CD4-positive, alpha-beta T cell treated with Interleukin-15 for 1 hour (primary cell): Measurements from ENCODE around the gene AFP.

ENCODE experiments used
- DNase-seq: peaks from one replicate; pipeline ENCODE4 v3.0.0-alpha.2; 2020

AFP gene

DNA sequence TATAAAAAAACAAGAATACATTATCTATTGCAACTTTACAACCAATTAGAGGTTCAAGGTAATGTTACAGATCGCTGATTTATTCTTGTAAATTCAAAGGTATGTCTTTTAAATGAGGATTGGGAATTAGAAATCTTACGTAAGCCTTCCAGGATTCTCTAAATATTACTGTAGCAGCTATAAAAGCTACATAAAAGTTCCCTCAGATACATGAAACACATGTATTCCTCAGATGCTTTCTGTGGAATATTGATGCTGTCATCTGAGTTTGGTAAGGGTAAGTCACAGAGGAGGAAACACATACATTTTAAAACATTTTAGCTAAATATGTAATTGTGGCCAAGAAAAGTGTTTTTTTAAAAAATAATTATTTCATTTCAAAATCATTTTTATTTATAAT, 3.4 kb downstream of the AFP start:
- no peak for DNase-seq

DNA sequence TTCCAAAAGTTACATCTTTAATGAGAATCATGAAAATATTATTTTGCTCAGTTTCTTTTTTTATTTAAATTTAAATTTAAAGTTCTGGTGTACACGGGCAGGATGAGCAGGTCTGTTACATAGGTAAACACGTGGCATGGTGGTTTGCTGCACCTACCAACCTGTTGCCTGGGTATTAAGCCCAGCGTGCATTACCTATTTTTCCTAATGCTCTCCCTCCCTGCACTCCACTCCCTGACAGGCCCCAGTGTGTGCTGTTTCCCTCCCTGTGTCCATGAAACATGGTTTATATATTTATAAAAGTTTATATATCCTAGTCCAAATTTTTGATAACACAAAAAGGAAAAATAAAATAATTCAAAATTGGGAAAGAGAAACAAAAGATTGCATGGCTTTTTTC, 4.0 kb downstream of the AFP start:
- DNase-seq = no peak

DNA sequence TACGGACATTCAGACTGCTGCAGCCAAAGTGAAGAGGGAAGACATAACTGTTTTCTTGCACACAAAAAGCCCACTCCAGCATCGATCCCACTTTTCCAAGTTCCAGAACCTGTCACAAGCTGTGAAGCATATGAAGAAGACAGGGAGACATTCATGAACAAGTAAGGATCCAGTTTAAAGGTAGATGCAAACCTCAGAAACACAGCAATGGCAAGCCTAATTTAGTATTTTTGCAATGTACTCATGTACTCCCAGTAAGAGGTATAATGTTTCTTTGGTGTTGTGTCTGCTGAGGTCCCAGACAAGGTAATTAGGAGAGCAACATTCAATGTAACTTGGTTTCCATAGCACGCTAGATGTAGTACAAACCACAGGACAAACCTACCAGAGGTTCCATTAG, 4.6 kb downstream of the AFP start:
- no peak for DNase-seq

DNA sequence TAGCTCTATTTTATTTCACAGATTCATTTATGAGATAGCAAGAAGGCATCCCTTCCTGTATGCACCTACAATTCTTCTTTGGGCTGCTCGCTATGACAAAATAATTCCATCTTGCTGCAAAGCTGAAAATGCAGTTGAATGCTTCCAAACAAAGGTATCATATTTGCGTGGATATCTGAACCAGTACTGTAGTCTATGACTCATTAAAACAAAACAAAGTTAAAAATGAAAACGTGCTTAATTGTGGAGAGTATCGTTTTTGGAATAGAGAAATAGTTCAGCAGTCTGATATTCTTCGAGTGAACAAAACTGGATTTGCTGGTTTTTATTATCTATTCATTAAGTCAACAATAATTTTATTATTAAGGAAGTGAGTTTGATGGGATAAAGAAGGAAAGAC, 6.3 kb downstream of the AFP start:
- no peak for DNase-seq

DNA sequence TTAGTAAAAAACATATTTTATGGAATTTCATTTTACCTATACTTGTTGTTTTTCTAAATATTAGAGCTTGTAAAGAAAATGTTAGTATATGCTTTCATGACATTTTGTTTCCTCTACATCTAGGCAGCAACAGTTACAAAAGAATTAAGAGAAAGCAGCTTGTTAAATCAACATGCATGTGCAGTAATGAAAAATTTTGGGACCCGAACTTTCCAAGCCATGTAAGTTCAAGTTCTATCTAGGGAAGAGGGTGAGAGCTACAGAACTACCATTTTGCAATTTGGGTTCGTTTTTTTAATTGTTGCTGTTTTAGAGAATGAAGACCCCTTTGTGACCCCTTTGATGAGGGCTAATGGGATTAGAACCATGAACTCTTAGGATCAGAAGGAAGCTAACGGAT, 7.2 kb downstream of the AFP start:
- no peak for DNase-seq

DNA sequence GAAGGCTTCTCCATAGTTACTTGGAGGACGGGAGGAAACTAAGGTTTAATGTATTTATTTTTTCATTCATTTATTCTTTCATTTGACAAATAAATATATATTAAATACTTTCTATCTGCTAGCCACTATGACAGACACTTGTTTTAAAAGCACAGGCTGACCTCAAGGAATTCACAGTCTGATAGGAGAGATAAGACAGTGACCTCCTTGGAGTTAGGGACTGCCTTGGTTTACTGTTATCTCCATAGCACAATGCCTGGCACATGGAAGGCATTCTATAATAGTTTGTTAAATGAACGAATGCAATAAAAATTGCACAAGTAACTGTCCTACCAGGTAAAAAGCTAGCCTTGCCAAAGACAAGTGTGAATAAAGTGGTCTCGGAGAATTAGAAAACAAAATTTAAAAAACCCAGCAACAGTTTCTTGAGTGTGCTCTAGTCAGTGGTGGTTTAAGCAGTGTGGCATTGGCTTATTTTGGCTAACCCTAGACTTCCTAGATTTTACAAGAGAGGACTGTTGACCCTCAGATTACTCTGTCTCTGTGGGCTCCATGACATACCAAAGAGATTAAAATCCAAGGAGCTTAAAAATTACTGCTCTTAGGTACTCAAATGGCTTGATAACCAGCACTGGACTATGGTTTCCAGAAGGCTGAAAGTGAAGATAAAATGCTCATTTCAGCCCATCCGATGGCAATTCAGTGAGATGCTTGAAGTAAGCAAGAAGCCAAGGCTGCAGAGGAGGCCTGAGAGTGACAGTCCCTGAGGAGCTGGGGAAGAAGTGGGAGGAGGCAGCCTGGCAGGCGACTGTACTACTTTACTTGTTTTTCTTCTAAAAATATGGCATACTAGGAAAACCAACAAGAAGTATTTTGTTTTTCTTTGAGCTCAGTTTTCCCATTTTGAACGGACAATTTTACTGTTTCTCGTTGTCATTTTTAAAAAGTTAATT, 9.6 kb downstream of the AFP start:
- no peak for DNase-seq

DNA sequence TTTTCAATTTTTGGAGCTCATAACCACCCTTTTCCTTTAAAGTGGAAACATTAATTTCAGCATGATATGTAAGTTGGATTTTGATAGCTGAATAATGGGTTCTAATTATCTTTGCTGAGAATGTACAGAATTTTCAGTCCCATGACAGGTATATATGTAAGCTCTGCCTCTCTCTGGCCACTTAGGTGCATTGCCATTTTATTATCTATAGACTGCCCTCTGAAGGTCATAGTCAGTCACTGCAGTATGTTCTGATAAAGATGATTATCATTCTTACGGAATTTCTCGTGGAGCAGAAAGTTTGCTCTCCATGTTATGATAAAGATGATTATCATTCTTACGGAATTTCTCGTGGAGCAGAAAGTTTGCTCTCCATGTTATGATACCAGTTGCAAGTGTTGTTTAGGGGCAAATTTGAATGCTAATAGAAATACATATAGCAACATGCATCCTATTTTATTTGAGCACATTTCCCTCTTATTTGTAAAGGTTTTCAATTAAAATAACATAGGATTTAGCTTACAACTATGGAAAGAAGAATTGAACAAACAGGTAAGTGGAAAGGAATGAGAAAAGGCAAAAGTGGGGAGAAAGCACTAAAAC, 10.4 kb downstream of the AFP start:
- no peak for DNase-seq

DNA sequence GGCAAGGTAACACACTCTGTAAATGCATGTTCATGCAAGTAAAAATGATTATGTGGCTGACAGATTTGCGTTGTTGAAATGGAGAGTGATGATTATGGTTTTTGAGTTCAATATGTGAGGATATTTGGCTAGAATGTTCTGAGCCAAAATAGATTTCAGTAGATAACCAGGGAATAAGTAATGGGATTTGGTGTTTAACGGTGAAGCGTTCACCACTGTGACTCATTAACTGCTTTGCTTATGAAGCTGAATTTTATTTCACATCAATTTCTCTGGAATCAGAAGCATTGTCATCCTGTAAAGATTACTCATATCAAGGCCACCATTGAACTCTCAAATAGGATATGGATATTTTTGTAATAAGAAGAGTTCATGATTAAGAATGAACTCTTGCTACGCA, 11.7 kb downstream of the AFP start:
- no peak for DNase-seq

DNA sequence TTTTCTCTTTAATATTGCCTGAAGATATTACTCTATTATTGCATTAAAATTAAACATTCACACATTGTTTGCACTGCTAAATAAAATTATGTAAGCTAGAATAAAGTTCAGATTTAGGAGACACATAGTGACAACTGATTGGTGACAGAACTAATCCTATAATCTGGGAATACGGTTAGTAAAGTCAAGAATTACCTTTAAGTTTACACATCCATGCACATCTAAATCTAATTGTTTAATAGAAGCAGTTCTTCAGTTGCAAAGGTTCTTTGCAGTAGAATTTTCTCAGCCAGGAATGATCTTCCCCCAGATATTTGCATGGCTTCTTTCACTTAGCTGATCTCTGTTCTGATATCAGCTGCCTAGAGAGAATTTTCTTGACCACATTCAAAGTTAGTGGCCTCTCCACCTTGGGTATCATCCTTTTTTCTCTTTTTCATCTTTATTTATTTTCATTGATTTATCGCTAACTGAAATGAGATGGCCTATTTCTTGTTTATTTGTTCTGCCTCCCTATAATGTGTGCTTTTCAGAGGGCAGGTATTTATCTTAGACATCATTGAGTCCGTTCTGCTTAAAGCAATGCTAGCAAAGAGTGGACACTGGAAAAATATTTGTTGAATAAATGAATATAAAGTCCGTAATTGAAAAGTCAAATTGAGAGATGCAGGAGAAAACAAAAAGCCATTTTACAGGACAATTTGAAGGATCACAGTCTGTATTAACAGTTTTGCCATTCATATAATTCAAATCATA, 12.6 kb downstream of the AFP start:
- no peak for DNase-seq

DNA sequence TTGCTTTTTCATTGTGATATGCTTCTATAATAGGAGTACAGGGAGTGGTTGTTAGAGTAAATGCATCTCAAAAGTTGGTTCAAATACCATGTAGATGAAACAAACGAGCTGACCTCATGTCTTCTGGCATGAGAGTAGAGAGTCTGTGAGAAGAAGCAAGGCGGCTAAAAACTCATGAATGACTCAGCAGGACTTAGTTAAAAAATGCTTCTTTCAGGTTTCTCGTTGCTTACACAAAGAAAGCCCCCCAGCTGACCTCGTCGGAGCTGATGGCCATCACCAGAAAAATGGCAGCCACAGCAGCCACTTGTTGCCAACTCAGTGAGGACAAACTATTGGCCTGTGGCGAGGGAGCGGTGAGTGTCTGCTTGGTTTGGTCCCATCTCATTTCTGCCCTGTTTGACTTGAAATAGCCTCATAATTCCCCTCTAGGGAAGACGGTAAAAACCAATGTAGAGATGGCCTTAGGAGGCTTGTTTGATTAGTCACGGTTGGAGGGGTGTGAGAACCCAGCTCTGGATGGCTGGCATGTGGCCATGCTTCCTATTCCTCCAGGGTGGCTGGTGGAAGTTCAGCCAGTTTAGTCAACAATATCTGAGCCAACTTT, 14.5 kb downstream of the AFP start:
- no peak for DNase-seq

DNA sequence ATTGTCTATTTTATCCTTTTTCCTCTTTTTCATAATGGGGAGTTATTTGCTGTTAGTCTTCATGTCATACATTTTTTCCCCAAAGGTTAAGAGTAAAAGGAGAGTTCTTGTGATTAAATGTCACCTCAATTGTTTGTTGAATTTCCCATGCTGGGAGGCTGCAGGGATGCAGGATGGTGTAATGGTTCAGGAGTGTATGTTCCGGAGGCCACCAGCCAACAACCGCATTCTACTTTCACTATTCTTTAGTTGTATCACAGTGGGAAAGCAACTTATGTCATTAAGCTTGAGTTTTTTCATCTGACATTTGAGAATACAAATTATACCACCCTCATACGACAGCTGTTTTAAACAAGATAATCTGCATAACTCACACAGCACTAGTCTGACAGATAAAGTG, 15.4 kb downstream of the AFP start:
- no peak for DNase-seq

DNA sequence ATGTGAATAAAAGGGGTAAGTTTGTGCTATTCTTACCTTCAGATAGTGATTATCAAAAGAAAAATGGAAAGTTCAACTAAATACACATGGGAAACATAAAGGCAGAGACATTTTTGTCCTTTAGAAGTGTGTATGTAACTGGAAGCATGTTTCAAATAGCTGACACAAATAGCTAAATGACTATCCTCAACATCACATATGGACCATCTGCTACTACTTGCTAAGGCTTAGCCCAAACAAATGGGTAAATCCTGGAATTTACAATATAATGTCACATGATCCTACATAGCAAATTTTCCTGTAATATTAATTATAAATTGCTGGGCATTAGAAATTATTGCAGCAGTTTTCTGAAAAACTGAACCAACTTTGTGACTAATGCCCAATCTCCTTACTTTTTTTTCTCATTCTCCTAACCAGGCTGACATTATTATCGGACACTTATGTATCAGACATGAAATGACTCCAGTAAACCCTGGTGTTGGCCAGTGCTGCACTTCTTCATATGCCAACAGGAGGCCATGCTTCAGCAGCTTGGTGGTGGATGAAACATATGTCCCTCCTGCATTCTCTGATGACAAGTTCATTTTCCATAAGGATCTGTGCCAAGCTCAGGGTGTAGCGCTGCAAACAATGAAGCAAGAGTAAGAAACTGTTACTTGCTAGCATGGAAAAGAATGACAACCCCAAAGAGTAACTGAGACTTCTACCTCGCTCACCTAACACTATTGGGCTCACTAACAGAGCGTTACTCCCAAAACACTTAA, 16.1 kb downstream of the AFP start:
- DNase-seq = no peak

DNA sequence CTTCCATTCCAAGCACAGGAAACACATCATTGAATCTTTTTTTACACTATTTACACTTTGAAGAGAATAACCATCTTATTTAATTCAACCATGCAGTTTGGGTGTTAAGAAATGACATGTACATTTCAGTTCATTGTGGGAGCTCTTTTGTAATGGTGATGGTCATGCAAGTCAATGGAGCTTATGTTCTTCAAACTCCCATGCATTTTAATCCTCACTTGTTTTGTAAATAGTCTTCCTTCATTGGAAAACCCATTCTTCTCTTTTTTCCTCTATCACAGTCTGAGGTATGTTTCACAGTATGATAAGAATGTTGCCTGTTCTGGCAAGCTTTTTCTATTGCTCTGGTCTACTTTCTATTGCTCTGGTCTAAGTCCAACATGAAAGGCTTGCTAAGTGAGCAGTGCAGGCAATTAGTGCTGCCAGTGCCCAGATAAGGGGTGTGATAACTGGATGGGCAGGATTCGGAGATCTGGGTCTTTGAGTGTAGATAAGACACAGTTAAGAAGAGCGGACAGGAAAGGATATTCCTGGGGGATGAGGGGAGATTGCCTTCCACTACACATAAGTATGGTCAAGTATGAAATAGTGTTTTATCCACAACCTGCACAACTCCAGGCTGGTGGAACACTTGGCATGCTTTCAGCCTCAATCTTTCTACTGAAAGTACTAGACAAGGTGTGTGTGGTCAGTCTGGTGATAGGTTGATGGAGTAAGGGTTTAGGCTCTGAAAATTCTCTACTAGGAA, 17.1 kb downstream of the AFP start:
- DNase-seq = no peak

DNA sequence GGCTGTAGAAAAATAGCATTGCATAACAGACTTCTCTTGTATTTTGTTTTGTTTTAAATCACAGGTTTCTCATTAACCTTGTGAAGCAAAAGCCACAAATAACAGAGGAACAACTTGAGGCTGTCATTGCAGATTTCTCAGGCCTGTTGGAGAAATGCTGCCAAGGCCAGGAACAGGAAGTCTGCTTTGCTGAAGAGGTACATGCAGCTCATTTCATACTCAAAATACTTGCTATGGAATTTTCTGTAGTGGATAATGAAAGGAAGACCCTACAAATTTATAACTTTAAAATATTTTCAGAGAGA, 17.6 kb downstream of the AFP start:
- no peak for DNase-seq

DNA sequence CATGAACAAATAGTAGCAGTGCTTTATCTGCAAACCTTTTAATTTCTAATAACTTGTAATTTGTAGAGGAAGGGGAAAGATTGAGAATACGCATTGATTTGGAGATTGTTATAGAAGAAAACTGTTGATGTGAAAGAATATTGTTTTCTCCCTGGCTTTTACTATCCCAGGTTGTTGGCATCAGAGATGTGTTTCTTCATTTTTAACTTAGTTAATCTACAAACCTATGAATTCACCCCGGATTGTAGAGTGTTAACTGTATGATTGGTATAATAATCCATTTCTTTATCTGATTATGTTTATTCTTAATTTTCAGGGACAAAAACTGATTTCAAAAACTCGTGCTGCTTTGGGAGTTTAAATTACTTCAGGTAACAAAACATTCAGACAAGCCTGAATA, 18.9 kb downstream of the AFP start:
- DNase-seq = no peak

DNA sequence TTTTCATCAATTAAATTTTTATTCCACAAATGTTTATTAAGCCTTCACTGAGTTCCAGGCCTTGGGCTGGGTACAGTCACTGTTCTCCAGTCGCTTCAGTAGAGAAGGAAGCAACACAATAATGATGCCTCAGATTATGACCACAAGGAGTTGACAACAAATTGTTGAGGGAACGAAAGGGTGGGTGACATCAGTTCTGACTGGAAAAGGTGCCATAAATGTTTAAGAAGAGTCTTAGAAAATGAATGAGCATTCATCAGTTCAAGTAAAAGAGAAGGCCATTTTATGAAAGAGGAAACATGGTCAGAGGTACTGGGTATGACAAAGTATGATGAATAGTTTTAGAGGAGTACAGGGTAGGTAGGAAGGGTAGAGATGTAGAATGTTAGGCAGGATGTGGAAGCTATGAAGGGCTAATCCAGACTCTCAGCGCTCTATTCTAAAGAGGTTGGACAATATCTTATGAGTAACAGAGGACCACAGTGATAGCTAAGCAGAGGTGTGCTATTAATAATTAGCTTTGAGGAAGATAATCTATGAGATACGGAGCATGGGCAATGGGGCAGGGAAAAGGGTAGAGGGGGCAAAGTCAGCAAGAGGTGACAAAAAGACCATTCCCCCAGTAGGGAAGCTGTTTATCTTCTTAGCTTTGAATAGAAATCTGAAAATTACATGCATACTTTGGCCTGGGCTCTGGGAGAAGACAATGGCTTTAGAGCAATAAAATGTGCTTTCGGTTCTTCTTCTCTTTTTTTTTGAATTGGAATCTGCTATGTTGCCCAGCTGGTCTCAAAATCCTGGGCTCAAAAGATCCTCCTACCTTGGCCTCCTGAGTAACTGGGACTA, 20.4 kb downstream of the AFP start:
- no peak for DNase-seq

DNA sequence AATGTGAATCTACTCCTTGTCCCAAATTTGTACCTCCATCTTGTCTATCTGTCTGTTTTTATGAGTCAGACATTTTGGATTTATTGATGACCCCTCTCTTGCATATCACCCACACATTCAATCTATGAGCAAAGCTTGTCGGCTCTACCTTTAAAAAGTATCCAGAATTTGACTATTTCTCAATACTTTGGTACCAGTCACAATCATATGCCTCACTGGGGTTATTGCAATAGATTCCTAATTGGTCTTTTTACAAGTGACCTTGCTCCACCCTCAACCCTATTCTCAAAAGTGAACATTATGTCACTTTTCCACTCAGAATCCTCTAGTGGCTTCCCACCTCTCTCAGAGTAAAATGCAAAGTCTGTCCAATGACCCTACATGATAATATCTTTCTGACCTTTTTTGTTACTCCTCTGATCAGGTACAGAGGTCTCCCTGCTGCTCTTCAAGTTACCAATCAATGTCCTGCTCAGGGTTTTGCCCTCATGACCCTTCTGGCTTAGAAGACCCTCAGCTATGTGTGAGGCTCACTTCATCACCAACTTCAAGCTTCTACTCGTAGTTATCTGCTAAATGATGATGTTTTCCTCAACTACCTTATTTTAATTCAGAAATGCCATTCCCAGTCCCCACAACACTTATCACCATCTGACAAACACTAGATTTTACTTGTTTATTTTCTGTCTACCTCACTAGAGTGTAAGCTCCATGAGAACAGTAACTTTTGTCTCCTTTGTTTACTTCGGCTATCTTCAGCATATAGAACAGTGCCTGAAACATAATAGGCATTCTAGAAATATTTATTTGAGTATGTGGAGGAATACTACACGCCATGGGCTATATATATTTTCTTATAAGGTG, 22.4 kb downstream of the AFP start:
- no peak for DNase-seq

DNA sequence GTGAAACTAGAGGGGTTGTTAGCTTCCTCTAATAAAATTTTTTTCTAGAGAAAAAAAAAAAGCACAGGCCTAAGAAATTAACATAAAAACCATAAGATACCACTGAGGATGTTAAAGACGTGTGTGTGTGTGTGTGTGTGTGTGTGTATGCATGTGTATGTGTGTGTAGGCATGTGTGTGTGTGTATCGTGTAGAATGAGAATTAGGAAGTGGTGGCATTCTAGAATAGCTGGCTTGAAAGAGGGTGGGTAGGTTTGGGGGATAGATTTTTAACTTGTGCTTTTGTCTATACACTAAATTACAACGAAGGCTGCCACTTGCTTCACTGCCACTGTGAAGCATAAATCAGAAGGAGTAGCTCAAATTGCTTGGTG, 23.0 kb downstream of the AFP start:
- DNase-seq = no peak

DNA sequence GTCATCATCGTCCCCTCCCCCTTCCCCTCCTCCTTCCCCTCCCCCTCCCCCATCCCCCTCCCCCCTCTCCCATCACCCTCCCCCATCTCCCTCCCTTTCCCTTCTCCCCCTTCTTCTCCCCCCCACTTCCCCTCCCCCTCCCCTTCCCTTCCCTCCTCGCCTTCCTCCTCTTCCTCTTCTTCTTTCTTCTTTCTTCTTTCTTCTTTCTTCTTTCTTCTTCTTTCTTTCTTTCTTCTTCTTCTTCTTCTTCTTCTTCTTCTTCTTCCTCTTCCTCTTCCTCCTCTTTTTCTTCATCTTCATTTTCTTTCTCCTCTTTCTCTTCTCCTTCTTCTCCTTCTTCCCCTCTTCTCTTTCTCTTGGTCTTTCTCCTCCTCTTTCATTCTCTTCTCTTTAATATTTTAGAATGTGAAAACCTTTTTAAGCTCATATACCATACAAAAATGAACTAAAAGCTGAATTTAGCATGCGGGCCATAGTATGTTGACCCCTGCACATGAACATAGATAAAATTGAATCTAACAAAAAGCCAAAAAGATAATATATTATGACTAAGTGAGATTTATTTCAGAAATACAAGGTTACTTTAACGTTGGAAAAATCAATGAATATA, 25.0 kb downstream of the AFP start:
- no peak for DNase-seq

DNA sequence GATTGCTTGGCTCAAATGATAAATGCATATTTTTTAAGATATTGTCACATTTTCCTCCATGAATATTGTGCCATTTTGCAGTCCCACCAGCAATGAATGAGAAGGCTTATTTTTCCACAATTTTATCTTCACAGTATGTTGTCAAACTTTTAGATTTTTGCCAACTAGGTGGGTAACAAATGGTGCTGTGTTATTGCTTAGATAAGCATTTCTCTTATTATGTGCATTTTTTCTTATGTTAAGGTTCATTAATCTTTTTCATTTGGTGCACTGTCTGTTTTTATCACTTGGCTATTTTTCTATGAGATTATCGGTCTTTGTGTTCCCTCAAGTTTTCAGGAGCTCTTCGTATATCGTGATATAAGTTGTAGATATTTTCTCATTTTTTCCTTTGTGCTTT, 32.1 kb downstream of the AFP start:
- DNase-seq = no peak
